GOT3 (cell line): ENCODE results near the gene TBC1D2B.
"Not testable (repeated sequence)": the region's sequence is repeated elsewhere in the genome, so short reads cannot be mapped to it uniquely, and the experiment has no call there.

ENCODE experiments used
- DNase-seq: peaks from one replicate; lab custom pipeline; 2025; ENCODE audit warnings: mixed read lengths; lab: John Stamatoyannopoulos, UW

The TBC1D2B gene

DNA sequence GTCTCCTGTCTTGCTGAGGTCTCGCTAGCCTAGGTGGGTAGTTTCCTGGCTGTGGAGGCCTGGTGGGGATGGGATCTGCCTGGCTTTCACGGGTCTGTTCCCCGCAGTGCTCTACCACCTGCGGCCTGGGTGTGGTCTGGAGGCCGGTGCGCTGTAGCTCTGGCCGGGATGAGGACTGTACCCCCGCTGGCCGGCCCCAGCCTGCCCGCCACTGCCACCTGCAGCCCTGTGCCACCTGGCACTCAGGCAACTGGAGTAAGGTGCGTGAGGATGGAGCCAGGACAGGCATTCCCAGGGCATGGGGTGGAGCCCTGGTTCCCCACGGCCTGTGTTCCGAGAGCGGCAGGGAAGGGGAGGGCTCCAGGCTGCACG is 89.8 kb downstream of the TBC1D2B start:
- not testable (repeated sequence) for DNase-seq

- DNase-seq = no peak
These were observed 90.4 kb downstream of the TBC1D2B start for GRCh38 chr15:77986891-77987764.

GRCh38 chr15:77985931-77986480 is 91.5 kb downstream of the TBC1D2B start:
- no peak for DNase-seq

DNA sequence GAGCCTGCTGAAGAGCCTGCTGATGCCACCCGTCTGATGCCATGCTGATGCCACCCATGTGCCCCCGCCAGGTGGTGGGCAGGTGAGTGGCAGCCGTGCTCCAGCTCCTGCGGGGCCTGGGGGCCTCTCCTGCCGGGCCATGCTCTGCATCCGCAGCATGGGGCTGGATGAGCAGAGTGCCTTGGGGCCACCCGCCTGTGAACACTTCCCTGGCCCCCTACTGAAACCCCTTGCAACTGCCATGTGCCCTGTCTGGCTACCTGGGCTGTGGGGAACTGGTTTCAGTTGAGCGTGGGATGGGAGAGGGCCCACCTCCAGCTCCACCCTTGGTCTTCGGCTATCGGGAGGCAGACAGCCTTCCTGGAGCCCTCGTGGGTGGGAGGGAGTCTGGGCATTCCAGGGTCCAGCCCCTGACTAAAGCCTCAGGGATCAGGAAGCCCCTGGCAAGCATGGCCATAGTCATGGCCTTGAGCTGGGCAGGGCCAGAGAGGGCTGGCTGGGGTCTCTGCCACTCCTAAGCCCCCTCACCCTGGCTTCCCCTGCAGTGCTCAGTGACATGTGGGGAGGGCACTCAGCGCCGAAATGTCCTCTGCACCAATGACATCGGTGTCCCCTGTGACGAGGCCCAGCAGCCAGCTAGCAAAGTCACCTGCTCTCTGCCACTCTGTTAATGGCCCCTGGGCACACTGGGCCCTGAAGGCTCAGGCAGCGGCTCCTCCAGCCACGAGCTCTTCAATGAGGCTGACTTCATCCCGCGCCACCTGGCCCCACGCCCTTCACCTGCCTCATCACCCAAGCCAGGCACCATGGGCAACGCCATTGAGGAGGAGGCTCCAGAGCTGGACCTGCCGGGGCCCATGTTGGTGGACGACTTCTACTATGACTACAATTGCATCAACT is 92.2 kb downstream of the TBC1D2B start:
- DNase-seq = no peak

DNA sequence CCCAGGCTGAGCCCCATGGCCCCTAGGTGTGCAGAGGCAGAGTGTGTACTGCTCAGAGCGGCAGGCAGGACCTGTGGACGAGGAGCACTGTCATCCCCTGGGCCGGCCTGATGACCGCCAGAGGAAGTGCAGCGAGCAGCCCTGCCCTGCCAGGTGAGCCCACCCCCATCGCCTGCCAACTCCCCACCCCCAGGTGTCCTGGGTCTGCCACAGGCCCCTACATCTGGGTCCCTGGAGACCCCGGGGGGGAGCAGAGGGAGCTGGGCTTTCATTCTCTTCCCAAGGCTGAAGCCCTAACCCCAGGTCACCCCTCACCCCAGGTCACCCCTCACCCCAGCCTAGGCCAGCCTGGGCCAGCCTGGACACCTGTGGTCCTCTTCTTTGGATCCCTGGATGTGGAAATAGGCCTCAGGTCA is 93.1 kb downstream of the TBC1D2B start:
- DNase-seq = no peak

GRCh38 chr15:77983708-77984445 is 93.6 kb downstream of the TBC1D2B start:
- DNase-seq = no peak

DNA sequence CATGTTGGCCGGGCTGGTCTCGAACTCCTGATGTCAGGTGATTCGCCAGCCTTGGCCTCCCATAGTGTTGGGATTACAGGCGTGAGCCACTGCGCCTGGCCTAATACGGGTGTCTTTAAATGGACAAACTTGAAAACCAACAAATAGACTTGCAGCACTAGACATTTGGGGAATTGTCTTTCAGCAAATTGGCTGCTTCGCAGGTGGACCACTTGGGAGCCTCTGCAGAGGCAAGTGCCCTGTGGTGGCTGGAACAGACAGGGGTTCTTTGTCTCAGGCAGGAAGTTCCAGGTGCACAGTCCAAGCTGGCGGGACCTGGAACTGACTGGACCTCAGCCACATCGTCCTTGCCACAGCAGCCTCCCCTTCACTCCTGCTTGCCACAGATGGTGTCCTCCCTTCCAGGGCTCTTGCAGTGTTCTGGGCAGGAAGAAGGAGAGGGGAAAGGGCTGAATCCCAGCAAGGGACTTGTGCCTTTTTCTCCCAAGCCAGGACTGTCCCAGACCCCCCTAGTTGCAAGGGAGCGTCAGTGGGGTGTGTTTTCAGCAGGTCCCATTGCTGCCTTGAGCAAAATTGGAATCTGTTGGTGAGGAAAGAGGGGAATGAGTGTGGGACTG is 94.3 kb downstream of the TBC1D2B start:
- no peak for DNase-seq

GRCh38 chr15:77982127-77982490 is 95.4 kb downstream of the TBC1D2B start:
- DNase-seq = no peak

GRCh38 chr15:77981281-77982126 is 96.0 kb downstream of the TBC1D2B start:
- DNase-seq = no peak

DNA sequence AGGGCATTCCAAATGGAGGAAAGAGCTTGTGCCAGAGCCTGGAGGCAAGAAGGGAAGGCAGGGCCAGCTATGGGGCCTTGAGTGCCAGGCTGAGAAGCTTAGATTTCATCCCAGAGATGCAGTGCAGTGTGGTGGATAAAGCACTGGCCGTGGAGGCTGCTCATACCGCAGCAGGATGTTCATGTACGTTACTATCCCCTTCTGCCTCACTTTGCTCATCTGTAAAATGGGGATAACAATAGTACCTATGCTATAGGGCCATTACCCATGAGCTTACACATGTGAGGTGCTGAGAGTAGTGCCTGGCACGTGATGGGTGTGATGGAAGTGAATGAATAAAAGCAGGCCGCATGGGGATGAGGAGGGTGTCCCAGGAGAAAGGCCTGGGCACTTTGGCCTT is 96.8 kb downstream of the TBC1D2B start:
- DNase-seq = not testable (repeated sequence)

GRCh38 chr15:77980098-77980497 is 97.4 kb downstream of the TBC1D2B start:
- DNase-seq = no peak

DNA sequence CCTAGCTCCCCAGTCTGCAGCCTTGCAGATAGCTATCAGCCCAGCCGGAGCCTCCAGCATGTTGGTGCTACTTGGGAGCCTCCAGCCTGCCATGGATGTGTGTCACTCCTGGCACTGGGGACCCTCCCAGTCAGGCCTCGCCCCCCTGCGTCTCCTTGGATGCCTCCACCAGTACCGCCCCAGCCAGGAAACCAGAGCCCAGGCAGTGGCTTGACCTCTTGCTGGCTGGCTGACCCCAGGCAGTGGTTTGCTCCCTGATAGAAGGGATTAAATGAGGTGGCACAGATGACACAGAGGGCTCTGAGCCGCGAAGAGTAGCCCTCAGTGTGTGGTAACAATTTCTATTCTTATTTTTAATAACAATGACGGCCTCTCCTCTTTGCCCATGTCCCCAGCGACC is 98.4 kb downstream of the TBC1D2B start:
- not testable (repeated sequence) for DNase-seq

DNA sequence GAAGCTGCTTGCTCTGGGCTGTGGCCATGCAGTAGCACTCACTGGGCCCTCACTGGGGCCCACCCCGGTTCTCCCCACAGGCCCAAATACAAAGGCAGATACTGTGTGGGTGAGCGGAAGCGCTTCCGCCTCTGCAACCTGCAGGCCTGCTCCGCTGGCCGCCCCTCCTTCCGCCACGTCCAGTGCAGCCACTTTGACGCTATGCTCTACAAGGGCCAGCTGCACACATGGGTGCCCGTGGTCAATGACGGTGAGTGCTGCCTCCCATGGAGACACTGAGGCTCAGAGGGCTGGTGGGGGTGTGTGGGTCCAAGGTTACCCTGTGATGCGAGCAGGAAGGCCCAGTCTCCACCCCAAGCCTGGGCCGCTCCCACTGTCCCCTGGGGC is 98.8 kb downstream of the TBC1D2B start:
- DNase-seq = not testable (repeated sequence)

DNA sequence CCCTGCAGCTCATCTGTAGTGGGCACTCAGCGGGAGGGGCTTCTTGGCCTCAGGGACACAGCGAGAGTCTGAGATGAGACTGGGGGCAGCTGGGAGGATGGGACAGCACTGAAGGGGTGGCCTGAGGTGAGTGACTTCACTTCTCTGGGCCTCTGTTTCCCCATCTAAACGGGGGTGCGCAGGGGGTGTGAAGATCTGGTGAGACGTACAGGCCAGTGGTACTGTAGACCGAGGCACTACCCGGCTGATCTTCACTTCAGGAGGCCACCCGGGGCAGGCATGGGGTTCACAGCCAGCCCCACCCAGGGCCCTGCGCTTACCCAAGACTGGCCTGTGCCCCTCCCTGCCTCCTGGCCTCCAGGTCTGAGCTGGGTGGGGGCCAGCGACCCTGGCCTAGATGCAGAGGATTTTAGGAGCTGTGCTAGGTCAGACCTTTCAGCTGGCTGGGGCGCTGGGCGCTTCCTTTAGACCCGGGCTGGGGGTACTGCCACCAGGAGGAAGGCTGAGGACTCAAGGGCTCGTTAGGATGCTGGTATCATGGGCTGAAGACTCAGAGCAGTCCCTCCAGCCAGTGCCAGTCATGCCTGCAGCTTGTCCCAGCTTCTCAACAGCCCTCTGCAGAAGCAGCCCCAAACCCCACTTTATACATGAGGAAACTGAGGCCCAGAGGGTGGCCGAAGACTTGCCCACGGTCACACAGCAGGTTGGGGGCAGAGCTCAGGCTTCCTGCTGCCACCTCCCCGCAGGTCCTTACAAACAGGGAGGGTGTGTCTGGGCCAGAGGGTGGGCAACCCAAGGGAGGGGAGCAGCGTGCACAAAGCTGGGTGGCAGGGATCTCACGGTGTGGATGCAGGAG is 99.4 kb downstream of the TBC1D2B start:
- not testable (repeated sequence) for DNase-seq

GRCh38 chr15:77976760-77977525 is 100.6 kb downstream of the TBC1D2B start:
- DNase-seq = not testable (repeated sequence)

- not testable (repeated sequence) for DNase-seq
These were observed 101.4 kb downstream of the TBC1D2B start for GRCh38 chr15:77976095-77976450.

DNA sequence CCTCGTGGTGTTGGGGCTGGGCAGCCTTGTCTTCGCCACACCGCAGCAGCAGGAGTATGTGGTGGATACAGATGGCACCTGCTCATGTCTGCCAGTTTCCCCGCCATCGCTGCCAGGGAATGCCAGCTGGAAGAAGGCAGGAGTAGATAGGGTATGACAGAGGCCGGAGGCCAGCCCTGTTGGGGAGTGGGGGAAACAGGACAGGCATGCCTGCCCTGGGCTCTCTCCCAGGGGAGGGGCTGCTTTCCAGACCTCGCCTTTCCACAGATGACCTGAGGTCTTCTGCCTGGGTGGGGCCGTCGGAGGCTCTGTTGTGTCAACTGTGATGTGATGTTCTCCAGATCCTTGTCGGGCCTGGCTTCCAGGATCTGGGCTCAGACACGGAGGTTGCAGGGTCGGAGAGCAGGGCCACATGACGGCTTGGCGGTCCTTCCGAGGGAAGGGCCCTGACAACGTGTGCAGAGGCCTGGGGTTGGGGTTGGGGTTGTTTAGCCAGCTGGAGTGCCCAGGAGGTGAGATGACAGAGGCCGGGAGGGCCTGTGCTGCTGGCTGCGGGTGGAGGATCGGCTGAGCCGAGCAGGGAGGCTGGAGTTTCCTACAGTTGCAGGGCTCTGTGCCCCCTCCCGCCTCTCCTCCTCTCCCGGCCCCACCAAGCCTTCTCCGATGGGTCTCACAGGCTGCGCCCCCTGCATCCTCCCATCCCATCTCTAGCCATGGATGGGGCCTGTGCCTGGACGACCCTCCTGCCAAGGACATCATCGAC is 102.0 kb downstream of the TBC1D2B start:
- no peak for DNase-seq
